Astrocyte (in vitro differentiated cells and primary cell): ENCODE data around the gene MBNL2. TPM values are rescaled to one million over a fixed set of nuclear protein-coding genes. Genes with fewer than 3 reads are reported as not detected.

Experiments
- DNase-seq: peaks from one replicate; pipeline ENCODE4 v3.0.0-alpha.2; 2010; ENCODE audit warnings: low read depth
- FAIRE-seq: peaks from 2 replicates; lab custom pipeline; 2011; peaks lifted over from hg19 to GRCh38; lab: Jason Lieb, UNC
- H2AFZ ChIP-seq: 2 replicates; pipeline ENCODE4 v1.6.0; 2012; ENCODE audit warnings: low read depth, low read length, inconsistent platforms
- H3K27ac ChIP-seq: 2 replicates; pipeline ENCODE4 v1.5.1; 2011; ENCODE audit warnings: low read depth, low read length, inconsistent platforms
- H3K27me3 ChIP-seq: 2 replicates; pipeline ENCODE4 v1.6.0; 2011; ENCODE audit warnings: low read length, inconsistent platforms; ENCODE audit not compliant: insufficient read depth
- H3K36me3 ChIP-seq: 2 replicates; pipeline ENCODE4 v1.5.1; 2011; ENCODE audit warnings: low read length, inconsistent platforms; ENCODE audit not compliant: insufficient read depth
- H3K4me1 ChIP-seq: 2 replicates; pipeline ENCODE4 v1.5.1; 2011; ENCODE audit warnings: low read length, inconsistent platforms; ENCODE audit not compliant: insufficient read depth
- H3K4me2 ChIP-seq: 2 replicates; pipeline ENCODE4 v1.6.0; 2012; ENCODE audit warnings: low read length, inconsistent platforms
- H3K4me3 ChIP-seq: 2 replicates; pipeline ENCODE4 v1.5.1; 2011; ENCODE audit warnings: low read depth, mild to moderate bottlenecking, low read length, inconsistent platforms; ENCODE audit not compliant: insufficient read depth
- H3K79me2 ChIP-seq: 2 replicates; pipeline ENCODE4 v1.6.0; 2012; ENCODE audit warnings: mild to moderate bottlenecking, low read length, inconsistent platforms; ENCODE audit not compliant: insufficient read depth
- H3K9ac ChIP-seq: 2 replicates; pipeline ENCODE4 v1.6.0; 2012; ENCODE audit warnings: mild to moderate bottlenecking, low read length, inconsistent platforms
- H3K9me3 ChIP-seq: 2 replicates; pipeline ENCODE4 v1.5.1; 2012; ENCODE audit warnings: low read depth, mild to moderate bottlenecking, low read length, inconsistent platforms; ENCODE audit not compliant: insufficient read depth
- H4K20me1 ChIP-seq: 2 replicates; pipeline ENCODE4 v1.6.0; 2012; ENCODE audit warnings: low read length, inconsistent platforms; ENCODE audit not compliant: insufficient read depth
- H3K27ac Mint-ChIP-seq: one replicate; pipeline ENCODE4 v1.8.0; 2021; ENCODE audit warnings: mild to moderate bottlenecking, mixed read lengths; ENCODE audit not compliant: unreplicated experiment
- H3K27me3 Mint-ChIP-seq: one replicate; pipeline ENCODE4 v1.8.0; 2021; ENCODE audit warnings: low read depth, mixed read lengths; ENCODE audit not compliant: unreplicated experiment
- H3K36me3 Mint-ChIP-seq: one replicate; pipeline ENCODE4 v1.8.0; 2021; ENCODE audit warnings: low read depth, mixed read lengths; ENCODE audit not compliant: unreplicated experiment
- H3K4me1 Mint-ChIP-seq: one replicate; pipeline ENCODE4 v1.8.0; 2021; ENCODE audit warnings: low read depth, mixed read lengths; ENCODE audit not compliant: unreplicated experiment
- H3K4me3 Mint-ChIP-seq: one replicate; pipeline ENCODE4 v1.8.0; 2021; ENCODE audit warnings: mild to moderate bottlenecking, moderate library complexity, mixed read lengths; ENCODE audit not compliant: unreplicated experiment
- H3K9me3 Mint-ChIP-seq: one replicate; pipeline ENCODE4 v1.8.0; 2021; ENCODE audit warnings: mild to moderate bottlenecking, mixed read lengths; ENCODE audit not compliant: unreplicated experiment
- EZH2 ChIP-seq: IDR thresholded peaks from 2 replicates; pipeline ENCODE4 v1.6.1; 2012; ENCODE audit warnings: mild to moderate bottlenecking, low read length, inconsistent platforms; ENCODE audit not compliant: insufficient read depth
- total RNA-seq: library from RNA; stranded (reverse); gene quantifications from 2 replicates; pipeline ENCODE4 v1.2.1, GENCODE V29; 2021
- TF ChIP-seq, protein P1 (sequence below): IDR thresholded peaks from 2 replicates; pipeline ENCODE4 v1.5.1; 2011; ENCODE audit warnings: low read depth, mild to moderate bottlenecking, inconsistent platforms, low read length, moderate library complexity; ENCODE audit not compliant: insufficient read depth

MBNL2 gene
- total RNA-seq, 1 donor from 2014 or later = 66.5 TPM

DNA sequence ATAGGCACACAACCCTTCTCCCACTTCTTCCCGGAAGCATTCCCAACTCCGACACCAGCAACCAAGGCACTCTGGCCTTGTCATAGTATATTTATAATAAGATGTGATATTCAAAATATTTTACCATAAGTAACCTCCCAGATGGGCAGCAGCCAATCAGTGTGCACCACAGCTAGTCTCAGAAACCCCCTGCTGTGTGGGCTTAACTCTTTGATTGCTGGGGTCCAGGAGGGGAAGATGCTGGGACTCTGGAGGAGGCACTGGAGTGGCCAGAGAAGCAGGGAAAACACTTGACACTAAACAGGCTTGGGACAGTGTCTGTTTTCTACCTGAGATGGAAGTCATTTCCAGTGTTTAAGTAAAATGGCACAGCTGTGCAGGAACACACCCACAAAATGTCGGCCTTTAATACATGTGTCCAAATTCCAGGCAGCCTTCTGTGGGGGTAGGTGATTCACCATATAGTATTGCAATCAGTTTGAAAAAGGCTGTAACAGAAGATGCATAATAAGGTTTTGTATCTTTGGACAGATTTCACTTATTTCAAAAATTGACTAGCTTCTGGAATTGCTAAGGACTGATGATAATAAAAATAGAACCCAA is 100.7 kb downstream of the MBNL2 start:
- peaks cover 38% of the 10 kb centered on the region for H4K20me1 ChIP-seq
- Mint-ChIP-seq H3K4me1 (peaks cover 39% of the 10 kb centered on the region), H3K27ac (peak overlapping the region; percentile 55), H3K9me3 (no peaks in the 10 kb centered on the region), H3K27me3 (no peaks in the 10 kb centered on the region), H3K36me3 (peaks cover 10% of the 10 kb centered on the region), H3K4me3 (no peak overlapping the region)
- H3K9me3 ChIP-seq = no peaks in the 10 kb centered on the region
- no peak overlapping the region for H3K4me3 ChIP-seq
- no peak for FAIRE-seq
- peaks cover 82% of the 10 kb centered on the region for H3K79me2 ChIP-seq
- H3K4me2 ChIP-seq = peak overlapping the region; percentile 55
- no peaks in the 10 kb centered on the region for H3K36me3 ChIP-seq
- no peaks in the 10 kb centered on the region for H3K27me3 ChIP-seq
- no peak overlapping the region for H2AFZ ChIP-seq
- H3K4me1 ChIP-seq = peaks cover 20% of the 10 kb centered on the region
- no peak overlapping the region for H3K27ac ChIP-seq
- TF ChIP-seq, protein P1, sequence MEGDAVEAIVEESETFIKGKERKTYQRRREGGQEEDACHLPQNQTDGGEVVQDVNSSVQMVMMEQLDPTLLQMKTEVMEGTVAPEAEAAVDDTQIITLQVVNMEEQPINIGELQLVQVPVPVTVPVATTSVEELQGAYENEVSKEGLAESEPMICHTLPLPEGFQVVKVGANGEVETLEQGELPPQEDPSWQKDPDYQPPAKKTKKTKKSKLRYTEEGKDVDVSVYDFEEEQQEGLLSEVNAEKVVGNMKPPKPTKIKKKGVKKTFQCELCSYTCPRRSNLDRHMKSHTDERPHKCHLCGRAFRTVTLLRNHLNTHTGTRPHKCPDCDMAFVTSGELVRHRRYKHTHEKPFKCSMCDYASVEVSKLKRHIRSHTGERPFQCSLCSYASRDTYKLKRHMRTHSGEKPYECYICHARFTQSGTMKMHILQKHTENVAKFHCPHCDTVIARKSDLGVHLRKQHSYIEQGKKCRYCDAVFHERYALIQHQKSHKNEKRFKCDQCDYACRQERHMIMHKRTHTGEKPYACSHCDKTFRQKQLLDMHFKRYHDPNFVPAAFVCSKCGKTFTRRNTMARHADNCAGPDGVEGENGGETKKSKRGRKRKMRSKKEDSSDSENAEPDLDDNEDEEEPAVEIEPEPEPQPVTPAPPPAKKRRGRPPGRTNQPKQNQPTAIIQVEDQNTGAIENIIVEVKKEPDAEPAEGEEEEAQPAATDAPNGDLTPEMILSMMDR = no peak
- no peak for TF ChIP-seq EZH2
- no peak overlapping the region for H3K9ac ChIP-seq
- peak; percentile 46 for DNase-seq

DNA sequence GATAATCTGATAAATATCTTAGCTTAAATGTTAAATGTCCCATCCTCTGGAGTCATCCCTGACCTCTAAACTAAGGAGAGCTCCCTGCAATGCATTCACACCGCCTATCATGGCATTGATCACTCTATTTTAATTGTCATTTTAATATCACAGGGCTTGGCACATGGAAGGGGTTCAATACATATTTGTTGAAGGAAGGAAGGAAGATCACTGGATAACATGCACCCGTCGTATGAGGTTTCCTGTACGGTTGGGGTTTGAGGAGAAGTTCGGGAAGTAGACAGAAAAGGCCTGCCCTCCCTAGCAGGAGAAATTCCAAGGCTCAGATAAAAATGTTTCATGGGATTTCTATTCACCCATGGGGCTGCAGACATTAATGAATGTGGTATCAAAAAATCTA is 102.0 kb downstream of the MBNL2 start:
- H3K9ac ChIP-seq = no peak overlapping the region
- peaks cover 28% of the 10 kb centered on the region for H3K4me1 ChIP-seq
- H4K20me1 ChIP-seq = peaks cover 27% of the 10 kb centered on the region
- no peaks in the 10 kb centered on the region for H3K27me3 ChIP-seq
- no peak overlapping the region for H3K27ac ChIP-seq
- H3K9me3 Mint-ChIP-seq = no peaks in the 10 kb centered on the region
- H3K27ac Mint-ChIP-seq = no peak overlapping the region
- no peak for TF ChIP-seq EZH2
- TF ChIP-seq, protein P1 = no peak
- peaks cover 69% of the 10 kb centered on the region for H3K79me2 ChIP-seq
- no peaks in the 10 kb centered on the region for H3K27me3 Mint-ChIP-seq
- no peak for DNase-seq
- no peak for FAIRE-seq
- no peaks in the 10 kb centered on the region for H3K9me3 ChIP-seq
- no peaks in the 10 kb centered on the region for H3K36me3 ChIP-seq
- H3K36me3 Mint-ChIP-seq = peaks cover 9% of the 10 kb centered on the region
- no peak overlapping the region for H3K4me3 Mint-ChIP-seq
- H2AFZ ChIP-seq = no peak overlapping the region
- H3K4me1 Mint-ChIP-seq = peaks cover 45% of the 10 kb centered on the region
- no peak overlapping the region for H3K4me3 ChIP-seq
- H3K4me2 ChIP-seq = no peak overlapping the region

DNA sequence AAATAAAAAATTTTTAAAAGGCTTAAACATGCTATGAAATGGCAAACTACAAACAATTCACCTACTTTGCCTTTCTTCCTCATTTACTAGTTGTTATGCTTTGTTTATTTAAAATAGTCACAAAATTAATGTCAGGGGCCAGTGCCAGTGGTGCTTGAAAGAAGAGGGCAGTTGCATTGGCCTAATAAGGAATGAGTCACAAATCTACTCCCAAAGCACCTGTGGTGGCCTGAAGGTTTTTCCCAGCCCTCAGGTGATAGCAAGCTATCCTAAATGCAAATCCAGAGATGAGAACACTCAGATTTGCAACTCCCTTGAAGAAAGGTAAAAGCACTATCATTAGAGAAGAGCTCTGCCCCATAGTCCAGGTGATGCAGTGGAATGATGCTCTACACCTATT is 103.6 kb downstream of the MBNL2 start:
- no peak for FAIRE-seq
- H4K20me1 ChIP-seq = peaks cover 30% of the 10 kb centered on the region
- TF ChIP-seq, protein P1 = no peak
- no peak for TF ChIP-seq EZH2

More for the DNA sequence above, 103.6 kb downstream of the MBNL2 start:
- no peak for DNase-seq
- Histone ChIP-seq H3K36me3 (no peaks in the 10 kb centered on the region), H3K27ac (no peak overlapping the region), H3K27me3 (no peaks in the 10 kb centered on the region), H3K9me3 (no peaks in the 10 kb centered on the region), H3K9ac (no peak overlapping the region), H3K4me1 (peaks cover 28% of the 10 kb centered on the region), H2AFZ (no peak overlapping the region), H3K4me2 (no peak overlapping the region), H3K4me3 (no peak overlapping the region), H3K79me2 (peaks cover 72% of the 10 kb centered on the region)
- H3K4me1 Mint-ChIP-seq = peaks cover 49% of the 10 kb centered on the region
- H3K27ac Mint-ChIP-seq = no peak overlapping the region
- H3K9me3 Mint-ChIP-seq = no peaks in the 10 kb centered on the region
- H3K36me3 Mint-ChIP-seq = peaks cover 11% of the 10 kb centered on the region
- no peaks in the 10 kb centered on the region for H3K27me3 Mint-ChIP-seq
- no peak overlapping the region for H3K4me3 Mint-ChIP-seq
